ENCODE measurements around the gene BRMS1.

DNA sequence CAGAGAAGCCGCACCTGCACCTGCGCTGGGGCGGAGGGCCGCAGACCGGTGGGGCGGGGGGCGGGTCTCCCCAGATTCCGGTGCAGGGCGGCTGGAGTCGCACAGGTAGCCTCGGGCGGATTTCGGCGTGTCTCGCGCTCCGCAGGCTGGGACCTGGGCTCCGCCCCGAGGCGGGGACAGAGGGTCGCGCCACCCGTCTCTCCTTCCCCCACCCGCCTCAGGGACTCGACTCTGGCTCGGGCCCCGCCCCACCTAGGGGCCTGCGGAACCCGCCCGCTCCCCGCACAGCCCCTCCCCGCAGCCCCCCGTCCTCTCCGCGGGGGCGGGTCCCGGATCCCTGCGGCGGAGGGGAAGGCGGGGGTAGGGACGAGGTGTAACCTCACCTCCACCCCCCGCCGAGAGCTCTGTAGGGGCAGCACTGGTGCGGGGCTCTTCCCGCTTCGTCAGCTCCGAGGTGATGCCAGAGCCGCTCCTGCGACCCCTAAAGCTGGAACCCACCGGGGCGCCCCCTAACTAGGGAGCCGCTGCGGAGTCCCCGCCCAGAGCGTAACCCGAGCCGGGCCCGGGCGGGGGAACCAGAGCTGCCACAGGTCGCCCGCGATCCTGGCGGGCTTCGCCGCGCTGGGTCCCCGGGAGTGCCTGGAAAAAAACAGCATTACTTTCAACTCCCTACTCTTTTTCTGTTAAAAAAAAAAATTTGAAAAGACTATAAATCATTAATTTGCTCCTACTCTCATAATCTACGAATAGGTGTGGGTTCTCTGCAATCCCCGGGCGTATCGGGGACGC lies 26.9 kb upstream of the BRMS1 start, which contains the start of gene SLC29A2:
- TF ChIP-seq, protein P1, sequence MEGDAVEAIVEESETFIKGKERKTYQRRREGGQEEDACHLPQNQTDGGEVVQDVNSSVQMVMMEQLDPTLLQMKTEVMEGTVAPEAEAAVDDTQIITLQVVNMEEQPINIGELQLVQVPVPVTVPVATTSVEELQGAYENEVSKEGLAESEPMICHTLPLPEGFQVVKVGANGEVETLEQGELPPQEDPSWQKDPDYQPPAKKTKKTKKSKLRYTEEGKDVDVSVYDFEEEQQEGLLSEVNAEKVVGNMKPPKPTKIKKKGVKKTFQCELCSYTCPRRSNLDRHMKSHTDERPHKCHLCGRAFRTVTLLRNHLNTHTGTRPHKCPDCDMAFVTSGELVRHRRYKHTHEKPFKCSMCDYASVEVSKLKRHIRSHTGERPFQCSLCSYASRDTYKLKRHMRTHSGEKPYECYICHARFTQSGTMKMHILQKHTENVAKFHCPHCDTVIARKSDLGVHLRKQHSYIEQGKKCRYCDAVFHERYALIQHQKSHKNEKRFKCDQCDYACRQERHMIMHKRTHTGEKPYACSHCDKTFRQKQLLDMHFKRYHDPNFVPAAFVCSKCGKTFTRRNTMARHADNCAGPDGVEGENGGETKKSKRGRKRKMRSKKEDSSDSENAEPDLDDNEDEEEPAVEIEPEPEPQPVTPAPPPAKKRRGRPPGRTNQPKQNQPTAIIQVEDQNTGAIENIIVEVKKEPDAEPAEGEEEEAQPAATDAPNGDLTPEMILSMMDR (optimal IDR thresholded peaks at IDR 0.05 in 1 of 3, IDR thresholded peaks at IDR 0.05 in 1 of 3, conservative IDR thresholded peaks at IDR 0.05 in 1 of 3; ENCODE audit: extremely low read depth in 1 of 3, insufficient read depth in 2 of 3, low read length in 3 of 3) = no peak
- TF ChIP-seq EZH2 (IDR thresholded peaks at IDR 0.05; ENCODE audit: low read length) = no peak
